ENCODE data around the gene TAC3.
A peak's percentile ranks its signal among the peaks of the same experiment; 100 is the strongest.

The TAC3 gene

GRCh38 chr12:57010627-57011247 is 5.6 kb downstream of the TAC3 start:
- Mint-ChIP-seq H3K9me3 (no peaks in the 10 kb centered on the region), H3K27ac (no peak overlapping the region), H3K4me1 (peaks cover 29% of the 10 kb centered on the region), H3K27me3 (ENCODE audit: low read depth, poor library complexity) (peaks cover 41% of the 10 kb centered on the region), H3K36me3 (ENCODE audit: low read depth) (no peaks in the 10 kb centered on the region), H3K4me3 (no peak overlapping the region)
- DNase-seq = no peak
- TF ChIP-seq CTCF (IDR thresholded peaks at IDR 0.05) = no peak

GRCh38 chr12:57009949-57010626 is 6.2 kb downstream of the TAC3 start:
- no peak for DNase-seq
- Mint-ChIP-seq H3K27ac (no peak overlapping the region), H3K4me3 (no peak overlapping the region), H3K4me1 (peaks cover 35% of the 10 kb centered on the region), H3K36me3 (ENCODE audit: low read depth) (peaks cover 5% of the 10 kb centered on the region), H3K9me3 (no peaks in the 10 kb centered on the region), H3K27me3 (ENCODE audit: low read depth, poor library complexity) (peaks cover 36% of the 10 kb centered on the region)
- TF ChIP-seq CTCF (IDR thresholded peaks at IDR 0.05) = no peak

GRCh38 chr12:57008178-57008577 is 8.2 kb downstream of the TAC3 start:
- peaks cover 51% of the 10 kb centered on the region for H3K4me1 Mint-ChIP-seq

GRCh38 chr12:57006809-57007475 is 9.4 kb downstream of the TAC3 start:
- Mint-ChIP-seq H3K9me3 (no peaks in the 10 kb centered on the region), H3K27ac (peak overlapping the region; percentile 54)

More at GRCh38 chr12:57008178-57008577, 8.2 kb downstream of the TAC3 start:
- H3K4me3 Mint-ChIP-seq = peak overlapping the region; percentile 57
- DNase-seq = no peak
- H3K27ac Mint-ChIP-seq = no peak overlapping the region
- peak; percentile 57 for TF ChIP-seq CTCF (IDR thresholded peaks at IDR 0.05)
- no peaks in the 10 kb centered on the region for H3K9me3 Mint-ChIP-seq
- peaks cover 19% of the 10 kb centered on the region for H3K36me3 Mint-ChIP-seq (ENCODE audit: low read depth)
- H3K27me3 Mint-ChIP-seq (ENCODE audit: low read depth, poor library complexity) = peaks cover 17% of the 10 kb centered on the region

GRCh38 chr12:57005980-57006808 is 10.1 kb downstream of the TAC3 start, which contains the start of gene ZBTB39:
ZBTB39 (minus strand) TSS chr12:57006546; CDS start chr12:57004917, 1,629 bp downstream.
- peak within 1 kb of the TSS; percentile 54 for H3K27ac Mint-ChIP-seq
- TF ChIP-seq CTCF (IDR thresholded peaks at IDR 0.05) = no peak
- peaks cover 59% of the 10 kb centered on the region for H3K4me1 Mint-ChIP-seq
- peaks cover 35% of the 10 kb centered on the region for H3K36me3 Mint-ChIP-seq (ENCODE audit: low read depth)
- H3K27me3 Mint-ChIP-seq (ENCODE audit: low read depth, poor library complexity) = peaks cover 4% of the 10 kb centered on the region
- peak; percentile 77 for DNase-seq
- H3K9me3 Mint-ChIP-seq = no peaks in the 10 kb centered on the region
- peak within 1 kb of the TSS; percentile 94 for H3K4me3 Mint-ChIP-seq

More at GRCh38 chr12:57006809-57007475, 9.4 kb downstream of the TAC3 start:
- peaks cover 59% of the 10 kb centered on the region for H3K4me1 Mint-ChIP-seq
- peaks cover 7% of the 10 kb centered on the region for H3K27me3 Mint-ChIP-seq (ENCODE audit: low read depth, poor library complexity)
- no peak for DNase-seq
- H3K36me3 Mint-ChIP-seq (ENCODE audit: low read depth) = peaks cover 29% of the 10 kb centered on the region
- TF ChIP-seq CTCF (IDR thresholded peaks at IDR 0.05) = no peak
- peak overlapping the region; percentile 88 for H3K4me3 Mint-ChIP-seq
